Left colon (tissue), 2 donors: ENCODE results near the gene TMEM132D. TPM values are rescaled to one million over a fixed set of nuclear protein-coding genes. Genes with fewer than 3 reads are reported as not detected.

Experiments used
- ATAC-seq: fragments of 200-7000 bp; cut with Tn5 transposase; one replicate; pipeline ENCODE4 v1.9.1; 2020; ENCODE audit warnings: mild to moderate bottlenecking, moderate library complexity
- DNase-seq, 2 donors: peaks; one replicate each; pipeline ENCODE4 v3.0.0-alpha.2; 2020
- intact Hi-C, 2 donors: fragments of 100-400 bp; cut with DNase I in 1 of 2; cut with micrococcal nuclease in 1 of 2; formaldehyde crosslinking; loops; one replicate each; pipeline versions ENCODE4 v1.11.2 to v1.14.0; 2022; cut with DNase I, micrococcal nuclease
- total RNA-seq, 2 donors: library from RNA; stranded (reverse); fragmentation: NEBNext Ultra II Directional; extraction: Animal tissue kit (Norgen Biotek cat#: 25700); gene quantifications; one replicate each; pipeline ENCODE4 v1.2.1, GENCODE V29; 2021
- donor health status: DM: no; HTN: no; CAD: no.
- donor health status: DM: yes; HTN: yes; CAD: no.

TMEM132D gene
- total RNA-seq, 2 donors from 2014 or later, result 0.15 to 0.25 TPM

- no peak for ATAC-seq
- intact Hi-C loops, result no loop called here
- DNase-seq, result no peak
These were observed 457.1 kb downstream of the TMEM132D start for GRCh38 chr12:129446696-129447095.

- DNase-seq, result no peak
- no peak for ATAC-seq
- intact Hi-C loops, result no loop called here
These were observed 463.5 kb downstream of the TMEM132D start for GRCh38 chr12:129440278-129440677.

GRCh38 chr12:129434790-129435189 is 469.0 kb downstream of the TMEM132D start:
- DNase-seq, result no peak
- ATAC-seq, result no peak
- intact Hi-C loops, result no loop called here

DNA sequence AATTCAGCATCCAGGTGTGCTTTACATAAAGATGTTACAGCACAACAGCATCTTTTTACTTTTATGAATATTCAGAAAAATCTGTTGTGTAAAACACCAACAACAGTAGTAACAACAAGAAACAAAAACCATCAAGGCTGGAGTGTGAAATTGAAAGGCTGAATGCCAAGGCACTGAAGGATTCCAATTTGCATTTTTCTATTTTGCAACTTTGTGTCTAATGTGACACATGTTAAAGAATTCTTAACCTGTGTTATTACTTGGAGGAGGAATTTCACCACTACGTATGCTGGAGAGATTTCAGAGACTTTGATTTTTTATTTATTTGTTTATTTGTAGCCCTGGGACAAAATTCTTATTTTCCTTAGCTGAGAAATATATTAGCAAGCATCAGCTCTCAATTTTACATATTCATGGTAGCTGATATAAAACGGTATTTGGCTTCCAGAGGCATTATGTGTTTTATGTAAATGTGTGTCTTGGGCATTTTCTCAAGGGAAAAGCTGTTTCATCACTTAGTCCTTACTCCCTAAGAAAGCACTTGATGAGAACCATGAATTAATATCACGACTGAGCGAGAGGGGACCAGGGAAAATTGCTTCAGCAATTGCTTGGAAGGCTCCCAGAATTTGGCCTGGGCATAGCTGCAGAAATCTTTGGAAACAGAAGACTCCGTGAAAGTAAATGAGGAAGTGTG is 475.4 kb downstream of the TMEM132D start:
- no peak for DNase-seq
- no peak for ATAC-seq
- intact Hi-C loops, result no loop called here

GRCh38 chr12:129423041-129423580 is 480.7 kb downstream of the TMEM132D start:
- no peak for DNase-seq
- ATAC-seq, result no peak
- intact Hi-C loops, result no loop called here

GRCh38 chr12:129413295-129413694 is 490.5 kb downstream of the TMEM132D start:
- intact Hi-C loops, result no loop called here
- DNase-seq (no peak), ATAC-seq (no peak)

DNA sequence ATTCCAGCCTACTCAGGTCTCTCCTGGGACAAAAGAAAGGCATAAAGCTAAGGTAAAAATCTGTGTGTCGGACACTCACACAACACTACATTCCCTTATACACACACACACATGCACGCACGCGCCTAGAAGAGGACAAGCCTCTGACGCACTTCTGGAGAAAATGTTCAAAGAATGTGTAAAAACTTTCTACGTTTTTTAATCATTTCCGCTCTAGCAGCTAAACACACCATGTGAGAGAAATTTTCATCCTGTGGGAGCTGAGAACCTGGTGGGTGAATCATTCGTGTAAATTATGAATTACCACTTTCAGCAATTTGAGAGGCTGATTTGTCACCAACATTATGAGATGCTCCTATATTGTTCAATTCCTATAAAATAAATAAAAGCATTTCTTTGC is 494.5 kb downstream of the TMEM132D start:
- no peak for DNase-seq
- intact Hi-C loops, result no loop called here
- ATAC-seq, result no peak

- no peak for DNase-seq
- ATAC-seq, result no peak
- intact Hi-C loops, result no loop called here
These were observed 499.3 kb downstream of the TMEM132D start for GRCh38 chr12:129404556-129404955.

- ATAC-seq, result peak; percentile 90
- intact Hi-C loops, result no loop called here
- DNase-seq, result peak in 1 of 2 donors; percentile 60
These were observed 502.3 kb downstream of the TMEM132D start for GRCh38 chr12:129401572-129401971.

GRCh38 chr12:129394177-129394825 is 509.5 kb downstream of the TMEM132D start:
- ATAC-seq (no peak), DNase-seq (no peak)
- intact Hi-C loops, result no loop called here

GRCh38 chr12:129393357-129393937 is 510.4 kb downstream of the TMEM132D start:
- intact Hi-C loops, result no loop called here
- DNase-seq (no peak), ATAC-seq (no peak)

- intact Hi-C loops, result no loop called here
- ATAC-seq (peak; percentile 55), DNase-seq (no peak)
These were observed 518.2 kb downstream of the TMEM132D start for GRCh38 chr12:129385637-129385990.

DNA sequence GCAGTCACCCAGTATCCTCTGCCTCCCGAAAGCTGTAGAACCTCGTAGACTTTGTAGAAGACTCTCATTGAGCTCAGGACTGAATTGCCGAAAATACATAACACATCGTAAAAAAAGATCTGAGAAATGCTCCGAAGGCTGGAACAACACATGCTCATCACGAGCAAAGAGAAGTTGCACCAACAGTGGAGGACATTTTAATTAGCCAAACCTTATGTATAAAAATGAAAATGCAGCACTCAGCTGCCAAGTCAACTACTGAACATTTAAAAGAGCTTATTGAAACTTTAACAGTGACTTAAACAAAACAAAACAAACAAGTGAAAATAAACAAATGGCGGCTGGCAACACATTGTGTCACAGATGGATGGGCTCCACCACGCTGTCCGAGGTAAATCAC is 519.9 kb downstream of the TMEM132D start:
- ATAC-seq (no peak), DNase-seq (no peak)
- intact Hi-C loops, result no loop called here

GRCh38 chr12:129381715-129382114 is 522.1 kb downstream of the TMEM132D start:
- intact Hi-C loops, result no loop called here
- ATAC-seq (peak; percentile 52), DNase-seq (no peak)

GRCh38 chr12:129379076-129379804 is 524.6 kb downstream of the TMEM132D start:
- ATAC-seq (peak; percentile 89), DNase-seq (no peak)
- intact Hi-C loops, result no loop called here

GRCh38 chr12:129378496-129378895 is 525.3 kb downstream of the TMEM132D start:
- ATAC-seq (no peak), DNase-seq (no peak)
- intact Hi-C loops, result no loop called here

DNA sequence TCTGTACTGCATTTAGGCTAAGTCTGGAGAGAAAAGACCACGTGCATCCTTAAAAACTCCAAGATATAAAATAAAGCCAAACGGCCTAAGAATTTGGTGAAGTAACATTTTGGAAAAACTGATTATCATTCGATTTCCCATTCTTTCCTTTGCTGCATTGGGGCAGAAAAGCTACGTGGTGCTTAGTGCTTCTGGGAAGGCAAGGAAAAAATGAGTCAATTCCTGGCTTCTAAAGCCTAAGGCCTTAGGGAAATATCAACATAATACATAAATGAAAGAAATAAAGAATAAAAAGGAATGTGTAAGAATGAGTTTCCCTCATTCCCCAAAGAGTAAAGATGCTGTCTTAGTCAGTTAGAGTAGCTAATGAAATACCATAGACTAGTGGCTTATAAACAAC is 530.1 kb downstream of the TMEM132D start:
- DNase-seq (no peak), ATAC-seq (no peak)
- intact Hi-C loops, result no loop called here

DNA sequence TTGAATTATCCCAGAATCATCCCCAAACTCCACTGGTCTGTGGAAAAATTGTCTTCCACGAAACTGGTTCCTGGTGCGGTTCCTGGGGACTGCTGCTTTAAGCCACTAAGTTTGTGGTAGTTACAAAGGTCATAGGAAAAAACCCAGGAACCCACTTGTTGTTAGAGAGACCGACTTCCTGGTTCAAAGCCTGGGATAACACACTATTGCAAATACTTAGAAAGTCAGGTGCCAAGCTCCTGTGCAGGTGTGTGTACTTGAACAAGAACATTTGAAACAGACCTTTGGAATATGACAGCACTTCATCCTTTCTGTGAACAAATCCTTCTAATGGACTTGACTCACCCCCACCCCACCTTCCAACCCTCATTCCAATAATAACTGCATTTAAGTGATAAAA is 530.9 kb downstream of the TMEM132D start:
- ATAC-seq (peak; percentile 97), DNase-seq (peak in 1 of 2 donors; percentile 66)
- intact Hi-C loops, result no loop called here

DNA sequence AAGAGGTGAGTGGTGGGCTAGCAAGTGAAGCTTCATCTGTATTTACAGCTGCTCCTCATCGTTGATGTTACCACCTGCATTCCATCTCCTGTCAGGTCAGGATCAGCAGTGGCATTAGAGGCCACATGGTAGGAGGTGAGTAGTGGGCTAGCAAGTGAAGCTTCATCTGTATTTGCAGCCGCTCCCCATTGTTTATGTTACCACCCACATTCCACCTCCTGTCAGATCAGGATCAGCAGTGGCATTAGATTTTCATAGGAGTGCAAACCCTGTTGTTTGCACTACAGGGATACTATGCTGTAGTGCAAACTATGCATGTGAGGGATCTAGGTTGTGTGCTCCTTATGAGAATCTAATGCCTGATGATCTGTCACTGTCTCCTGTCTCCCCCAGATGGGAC is 531.5 kb downstream of the TMEM132D start:
- ATAC-seq (peak; percentile 42), DNase-seq (no peak)
- intact Hi-C loops, result no loop called here

DNA sequence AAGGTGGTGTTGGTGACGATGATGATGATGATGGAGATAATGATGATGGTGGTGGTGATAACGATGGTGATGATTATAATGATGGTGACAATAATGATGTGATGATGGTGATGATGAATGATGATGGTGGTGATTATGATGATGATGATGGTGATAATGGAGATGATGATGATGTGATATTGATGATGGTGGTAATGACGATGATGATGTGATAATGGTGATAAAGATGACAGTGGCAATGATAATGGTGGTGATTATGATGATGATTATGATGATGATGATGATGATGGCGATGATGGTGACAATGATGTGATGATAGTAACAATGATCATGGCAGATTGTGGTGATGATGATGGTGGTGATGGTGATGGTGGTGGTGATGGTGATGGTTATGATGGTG is 532.6 kb downstream of the TMEM132D start:
- ATAC-seq (no peak), DNase-seq (no peak)
- intact Hi-C loops, result no loop called here
